HCT116 (cell line): ENCODE data around the gene HOXD9. TPM values are rescaled to one million over a fixed set of nuclear protein-coding genes. Genes with fewer than 3 reads are reported as not detected.

Source experiments
- ATAC-seq: fragments of 200-7000 bp; cut with Tn5 transposase; 2 replicates; pipeline ENCODE4 v1.9.1; 2020; ENCODE audit warnings: mild to moderate bottlenecking, moderate library complexity
- BruUV-seq: library from RNA; stranded (reverse); fragments of 400-500 nt; replicated peaks from 2 replicates; lab custom pipeline; 2021; lab: Mats Ljungman, UMichigan
- CTCF ChIA-PET: fragments of 300-600 bp; sonication (Branson Sonifier 250); formaldehyde crosslinking; loops from one replicate; lab custom pipeline; 2021; ENCODE audit warnings: antibody characterized with exemption; lab: Charles Lee
- POLR2A ChIA-PET: fragments of 300-600, 350-600 bp; sonication (Branson Sonifier 250); formaldehyde crosslinking; loops from one replicate; lab custom pipeline; 2021; ENCODE audit warnings: antibody characterized with exemption; lab: Charles Lee
- RAD21 ChIA-PET, 2 experiments: fragments of 300-600 bp; sonication (Branson Sonifier 250); formaldehyde crosslinking; loops; one replicate each; lab custom pipeline; 2023; ENCODE audit warnings: low total read pairs in 2 of 2; ENCODE audit not compliant: uncharacterized antibody in 2 of 2, unreplicated experiment in 2 of 2, low non-redundant PET in 1 of 2; lab: Charles Lee
- DNase-seq: peaks from one replicate; pipeline ENCODE4 v3.0.0-alpha.2; 2010; ENCODE audit warnings: low read depth, low spot score
- H2AFZ ChIP-seq: fragments of 200-600 bp; shearing (Covaris generic), sonication (generic); 2 replicates; pipeline ENCODE4 v1.6.1; 2017; ENCODE audit warnings: low read depth, mixed run types, mixed read lengths, antibody characterized with exemption, low read length; ENCODE audit not compliant: poor library complexity, severe bottlenecking
- H3K27ac ChIP-seq: 2 replicates; pipeline ENCODE4 v1.5.1; 2012; ENCODE audit warnings: low read depth, low read length
- H3K27me3 ChIP-seq: fragments of 200-600 bp; sonication (generic); 2 replicates; pipeline ENCODE4 v1.6.1; 2016; ENCODE audit warnings: mixed run types, low read length, mixed read lengths; ENCODE audit not compliant: insufficient read depth
- H3K36me3 ChIP-seq, 2 experiments: fragments of 200-500 bp in 1 of 2; fragments of 200-600 bp in 1 of 2; sonication (Bioruptor generic) in 1 of 2; sonication (generic) in 1 of 2; 2 replicates each; pipeline versions ENCODE4 v1.5.1 to v1.6.1; 2014 to 2016; ENCODE audit warnings: low read length in 2 of 2, inconsistent platforms in 1 of 2, mixed read lengths in 1 of 2, mixed run types in 1 of 2; ENCODE audit not compliant: insufficient read depth in 2 of 2, control insufficient read depth in 1 of 2
- H3K4me1 ChIP-seq, 2 experiments: fragments of 200-600 bp in 1 of 2; sonication (generic) in 1 of 2; 2 replicates each; pipeline versions ENCODE4 v1.5.1 to v1.6.1; 2012 to 2017; ENCODE audit warnings: low read length in 2 of 2, inconsistent platforms in 1 of 2, mild to moderate bottlenecking in 1 of 2, mixed read lengths in 1 of 2, mixed run types in 1 of 2, moderate library complexity in 1 of 2; ENCODE audit not compliant: insufficient read depth in 2 of 2, control insufficient read depth in 1 of 2
- H3K4me2 ChIP-seq: fragments of 200-600 bp; sonication (generic); 2 replicates; pipeline ENCODE4 v1.6.1; 2017; ENCODE audit warnings: mixed run types, low read length, mixed read lengths
- H3K4me3 ChIP-seq, 2 experiments: fragments of 200-600 bp in 1 of 2; sonication (generic) in 1 of 2; replicated peaks in 1 of 2; 2 replicates each; pipeline ENCODE4 v1.5.1; 2011 to 2016; ENCODE audit warnings: low read length in 2 of 2, control low read depth in 1 of 2, low read depth in 1 of 2, mild to moderate bottlenecking in 1 of 2, mixed read lengths in 1 of 2, mixed run types in 1 of 2
- H3K79me2 ChIP-seq: fragments of 200-600 bp; sonication (generic); 2 replicates; pipeline ENCODE4 v1.6.1; 2017; ENCODE audit warnings: mild to moderate bottlenecking, mixed run types, low read length, moderate library complexity, mixed read lengths; ENCODE audit not compliant: insufficient read depth
- H3K9ac ChIP-seq: fragments of 200-600 bp; sonication (generic); 2 replicates; pipeline ENCODE4 v1.6.1; 2016; ENCODE audit warnings: low read length, mixed read lengths
- H3K9me2 ChIP-seq: fragments of 200-600 bp; sonication (generic), shearing (Covaris generic); 2 replicates; pipeline ENCODE4 v1.6.1; 2017; ENCODE audit warnings: mixed run types, mild to moderate bottlenecking, moderate library complexity; ENCODE audit not compliant: insufficient read depth
- H3K9me3 ChIP-seq, 2 experiments: fragments of 200-500 bp in 1 of 2; fragments of 200-600 bp in 1 of 2; sonication (Bioruptor generic) in 1 of 2; sonication (generic) in 1 of 2; 2 replicates each; pipeline ENCODE4 v1.6.1; 2014 to 2017; ENCODE audit warnings: low read length in 2 of 2, mixed read lengths in 2 of 2, inconsistent platforms in 1 of 2, low read depth in 1 of 2, mild to moderate bottlenecking in 1 of 2, mixed run types in 1 of 2, moderate library complexity in 1 of 2; ENCODE audit not compliant: control insufficient read depth in 1 of 2, insufficient read depth in 1 of 2
- H4K20me1 ChIP-seq: fragments of 200-600 bp; sonication (generic), shearing (Covaris generic); 2 replicates; pipeline ENCODE4 v1.6.1; 2017; ENCODE audit warnings: mixed run types, mild to moderate bottlenecking, moderate library complexity; ENCODE audit not compliant: insufficient read depth
- CEBPB ChIP-seq: IDR thresholded peaks from 2 replicates; pipeline ENCODE4 v1.6.1; 2012; ENCODE audit warnings: low read depth
- EGR1 ChIP-seq: IDR thresholded peaks from 2 replicates; pipeline ENCODE4 v1.6.1; 2012; ENCODE audit warnings: low read depth
- ELF1 ChIP-seq: IDR thresholded peaks from 2 replicates; pipeline ENCODE4 v1.6.1; 2012; ENCODE audit warnings: low read depth, borderline replicate concordance
- EZH2phosphoT487 ChIP-seq: fragments of 200-600 bp; IDR thresholded peaks from 2 replicates; pipeline ENCODE4 v1.6.1; 2018; ENCODE audit warnings: antibody characterized with exemption, borderline replicate concordance
- FOSL1 ChIP-seq: IDR thresholded peaks from 2 replicates; pipeline ENCODE4 v1.6.1; 2012; ENCODE audit warnings: low read depth
- JUND ChIP-seq: IDR thresholded peaks from 2 replicates; pipeline ENCODE4 v1.6.1; 2012
- RAD21 ChIP-seq: IDR thresholded peaks from 2 replicates; pipeline ENCODE4 v1.6.1; 2012; ENCODE audit warnings: low read depth, mild to moderate bottlenecking
- SIN3A ChIP-seq: IDR thresholded peaks from 2 replicates; pipeline ENCODE4 v1.6.1; 2012; ENCODE audit warnings: low read depth
- SRF ChIP-seq: IDR thresholded peaks from 2 replicates; pipeline ENCODE4 v1.6.1; 2012; ENCODE audit warnings: low read depth
- TCF7L2 ChIP-seq: IDR thresholded peaks from 2 replicates; pipeline ENCODE4 v1.7.0; 2011; ENCODE audit warnings: borderline replicate concordance, inconsistent platforms; ENCODE audit not compliant: insufficient read depth, insufficient read length; ENCODE audit errors: extremely low read depth
- intact Hi-C: fragments of 100-400 bp; cut with micrococcal nuclease; formaldehyde crosslinking; loops from 2 replicates; pipeline ENCODE4 v1.10.0; 2022
- total RNA-seq: library from RNA; stranded (reverse); gene quantifications from one replicate; pipeline ENCODE4 v1.2.1, GENCODE V29; 2021; ENCODE audit not compliant: unreplicated experiment
- TF ChIP-seq, protein P1 (sequence below): IDR thresholded peaks from 2 replicates; pipeline ENCODE4 v1.6.1; 2012
- TF ChIP-seq, protein P2 (sequence below): IDR thresholded peaks from 2 replicates; pipeline ENCODE4 v1.6.1; 2011; ENCODE audit warnings: mild to moderate bottlenecking, low read length, moderate library complexity; ENCODE audit not compliant: insufficient replicate concordance; ENCODE audit errors: extremely low read depth

Gene HOXD9
- total RNA-seq, 1 experiment from 2014 or later: not detected

DNA sequence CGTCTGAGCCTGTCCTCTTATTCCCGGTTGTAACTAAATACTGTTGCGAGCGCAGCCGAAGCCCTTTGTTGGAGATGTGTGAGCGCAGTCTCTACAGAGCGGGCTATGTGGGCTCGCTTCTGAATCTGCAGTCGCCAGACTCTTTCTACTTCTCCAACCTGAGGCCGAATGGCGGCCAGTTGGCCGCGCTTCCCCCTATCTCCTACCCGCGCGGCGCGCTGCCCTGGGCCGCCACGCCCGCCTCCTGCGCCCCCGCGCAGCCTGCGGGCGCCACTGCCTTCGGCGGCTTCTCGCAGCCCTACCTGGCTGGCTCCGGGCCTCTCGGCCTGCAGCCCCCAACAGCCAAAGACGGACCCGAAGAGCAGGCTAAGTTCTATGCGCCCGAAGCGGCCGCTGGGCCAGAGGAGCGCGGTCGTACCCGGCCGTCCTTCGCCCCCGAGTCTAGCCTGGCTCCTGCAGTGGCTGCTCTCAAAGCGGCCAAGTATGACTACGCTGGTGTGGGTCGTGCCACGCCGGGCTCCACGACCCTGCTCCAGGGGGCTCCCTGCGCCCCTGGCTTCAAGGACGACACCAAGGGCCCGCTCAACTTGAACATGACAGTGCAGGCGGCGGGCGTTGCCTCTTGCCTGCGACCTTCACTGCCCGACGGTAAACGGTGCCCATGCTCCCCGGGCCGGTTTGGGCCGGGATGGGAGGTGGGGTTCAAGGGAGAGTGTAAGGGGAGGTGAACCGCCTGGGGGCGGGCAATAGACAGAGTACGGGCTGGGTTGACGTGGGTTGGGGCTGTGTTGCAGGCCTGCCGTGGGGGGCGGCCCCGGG lies 22.6 kb upstream of the HOXD9 start, which contains the start of gene HOXD12 (continued):
- TF ChIP-seq EZH2phosphoT487: no peak

DNA sequence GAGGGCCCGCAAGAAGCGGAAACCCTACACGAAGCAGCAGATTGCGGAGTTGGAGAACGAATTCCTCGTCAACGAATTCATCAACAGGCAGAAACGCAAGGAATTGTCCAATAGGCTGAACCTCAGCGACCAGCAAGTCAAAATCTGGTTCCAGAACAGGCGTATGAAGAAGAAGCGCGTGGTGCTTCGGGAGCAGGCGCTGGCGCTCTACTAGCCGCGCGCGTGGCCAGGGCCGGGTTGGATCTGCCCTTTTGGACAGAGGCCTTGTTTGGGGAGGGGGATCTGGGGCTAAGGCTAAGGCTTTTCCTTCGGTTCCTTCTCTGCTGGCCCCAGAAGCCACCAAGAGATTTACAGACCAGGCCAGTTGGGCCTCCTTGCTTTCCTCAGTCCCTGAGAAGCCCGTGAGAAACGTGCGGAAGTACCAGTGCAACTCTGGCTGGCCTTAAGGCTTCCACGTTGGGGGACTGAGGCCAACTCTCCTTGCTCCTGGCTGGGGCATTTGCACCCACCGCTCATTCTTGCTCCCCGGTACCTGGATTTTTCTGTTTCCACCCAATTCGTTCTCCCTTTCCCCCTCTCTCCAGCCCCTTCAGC lies 21.9 kb upstream of the HOXD9 start:
- BruUV-seq: no TSS peak
- ChIA-PET POLR2A (no interaction called here), RAD21 (no interaction called here), CTCF (no interaction called here)
- Histone ChIP-seq H2AFZ (no peak overlapping the region), H3K4me1 (peaks cover 5 to 18% of the 10 kb centered on the region in 2 experiments; a peak in 3 of 4 replicates), H3K79me2 (no peaks in the 10 kb centered on the region), H3K27me3 (no peaks in the 10 kb centered on the region), H3K9me3 (no peaks in the 10 kb centered on the region), H4K20me1 (no peaks in the 10 kb centered on the region), H3K4me3 (no peak overlapping the region), H3K36me3 (no peaks in the 10 kb centered on the region), H3K9me2 (no peaks in the 10 kb centered on the region), H3K4me2 (no peak overlapping the region), H3K27ac (no peak overlapping the region), H3K9ac (no peak overlapping the region)
- intact Hi-C loops: no loop called here
- DNase-seq (no peak), ATAC-seq (no peak)
- TF ChIP-seq JUND (no peak), TCF7L2 (no peak), SIN3A (no peak), EZH2phosphoT487 (no peak), ELF1 (no peak), RAD21 (no peak), FOSL1 (no peak), SRF (no peak), EGR1 (no peak), CEBPB (no peak)
- TF ChIP-seq, protein P1, sequence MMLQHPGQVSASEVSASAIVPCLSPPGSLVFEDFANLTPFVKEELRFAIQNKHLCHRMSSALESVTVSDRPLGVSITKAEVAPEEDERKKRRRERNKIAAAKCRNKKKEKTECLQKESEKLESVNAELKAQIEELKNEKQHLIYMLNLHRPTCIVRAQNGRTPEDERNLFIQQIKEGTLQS: no peak
- TF ChIP-seq, protein P2, sequence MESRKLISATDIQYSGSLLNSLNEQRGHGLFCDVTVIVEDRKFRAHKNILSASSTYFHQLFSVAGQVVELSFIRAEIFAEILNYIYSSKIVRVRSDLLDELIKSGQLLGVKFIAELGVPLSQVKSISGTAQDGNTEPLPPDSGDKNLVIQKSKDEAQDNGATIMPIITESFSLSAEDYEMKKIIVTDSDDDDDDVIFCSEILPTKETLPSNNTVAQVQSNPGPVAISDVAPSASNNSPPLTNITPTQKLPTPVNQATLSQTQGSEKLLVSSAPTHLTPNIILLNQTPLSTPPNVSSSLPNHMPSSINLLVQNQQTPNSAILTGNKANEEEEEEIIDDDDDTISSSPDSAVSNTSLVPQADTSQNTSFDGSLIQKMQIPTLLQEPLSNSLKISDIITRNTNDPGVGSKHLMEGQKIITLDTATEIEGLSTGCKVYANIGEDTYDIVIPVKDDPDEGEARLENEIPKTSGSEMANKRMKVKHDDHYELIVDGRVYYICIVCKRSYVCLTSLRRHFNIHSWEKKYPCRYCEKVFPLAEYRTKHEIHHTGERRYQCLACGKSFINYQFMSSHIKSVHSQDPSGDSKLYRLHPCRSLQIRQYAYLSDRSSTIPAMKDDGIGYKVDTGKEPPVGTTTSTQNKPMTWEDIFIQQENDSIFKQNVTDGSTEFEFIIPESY: no peak
